IPS-NIHi11 (cell line): ENCODE results near the gene SEMA5A.

ENCODE experiments used
- DNase-seq: peaks from one replicate; pipeline ENCODE4 v3.0.0; 2012; ENCODE audit warnings: mixed read lengths, low spot score

Gene SEMA5A

GRCh38 chr5:9473624-9474023 is 72.3 kb downstream of the SEMA5A start:
- DNase-seq, result no peak

GRCh38 chr5:9470410-9470809 is 75.5 kb downstream of the SEMA5A start:
- DNase-seq, result no peak

GRCh38 chr5:9468060-9468388 is 77.9 kb downstream of the SEMA5A start:
- DNase-seq, result no peak

- DNase-seq, result no peak
Observed at GRCh38 chr5:9467199-9468059, 78.4 kb downstream of the SEMA5A start.

- DNase-seq, result no peak
Observed at GRCh38 chr5:9466697-9467096, 79.2 kb downstream of the SEMA5A start.

GRCh38 chr5:9464478-9464877 is 81.4 kb downstream of the SEMA5A start:
- DNase-seq, result no peak

GRCh38 chr5:9462109-9462508 is 83.8 kb downstream of the SEMA5A start:
- DNase-seq, result no peak

GRCh38 chr5:9460885-9461645 is 84.8 kb downstream of the SEMA5A start:
- no peak for DNase-seq

GRCh38 chr5:9456435-9457042 is 89.3 kb downstream of the SEMA5A start:
- peak; percentile 19 for DNase-seq

GRCh38 chr5:9455826-9456434 is 89.9 kb downstream of the SEMA5A start:
- DNase-seq, result peak; percentile 13

GRCh38 chr5:9454491-9454890 is 91.4 kb downstream of the SEMA5A start:
- no peak for DNase-seq

GRCh38 chr5:9454012-9454481 is 91.8 kb downstream of the SEMA5A start:
- DNase-seq, result no peak

- DNase-seq, result no peak
Observed at GRCh38 chr5:9453480-9454011, 92.3 kb downstream of the SEMA5A start.

- DNase-seq, result no peak
Observed at GRCh38 chr5:9452181-9452580, 93.7 kb downstream of the SEMA5A start.

GRCh38 chr5:9451037-9451436 is 94.8 kb downstream of the SEMA5A start:
- no peak for DNase-seq

GRCh38 chr5:9447691-9448090 is 98.2 kb downstream of the SEMA5A start:
- DNase-seq, result no peak

GRCh38 chr5:9445826-9446388 is 100.0 kb downstream of the SEMA5A start:
- DNase-seq, result no peak

- DNase-seq, result no peak
Observed at GRCh38 chr5:9444346-9444745, 101.5 kb downstream of the SEMA5A start.

- DNase-seq, result no peak
Observed at GRCh38 chr5:9441610-9442009, 104.3 kb downstream of the SEMA5A start.

- no peak for DNase-seq
Observed at GRCh38 chr5:9440517-9440916, 105.4 kb downstream of the SEMA5A start.

GRCh38 chr5:9439531-9440292 is 106.2 kb downstream of the SEMA5A start:
- no peak for DNase-seq
